ENCODE data around the gene ANP32B.

GRCh38 chr9:97993000-97993399 is 9.9 kb downstream of the ANP32B start:
- TF ChIP-seq CTCF (IDR thresholded peaks at IDR 0.05; ENCODE audit: low read length), result no peak
- no peak for TF ChIP-seq EZH2 (IDR thresholded peaks at IDR 0.05; ENCODE audit: borderline replicate concordance, low read length)

All from OCI-LY1 (cell line).